Keratinocyte (primary cell): ENCODE measurements around the gene SCYGR6. TPM values are rescaled to one million over a fixed set of nuclear protein-coding genes. Genes with fewer than 3 reads are reported as not detected.
"Not testable (repeated sequence)": the region's sequence is repeated elsewhere in the genome, so short reads cannot be mapped to it uniquely, and the experiment has no call there.

Source experiments
- DNase-seq: peaks from one replicate; pipeline ENCODE4 v3.0.0-alpha.2; 2011; ENCODE audit warnings: low read depth, missing footprints, low spot score
- FAIRE-seq: peaks from 2 replicates; lab custom pipeline; 2011; peaks lifted over from hg19 to GRCh38; lab: Jason Lieb, UNC
- H2AFZ ChIP-seq: 2 replicates; pipeline ENCODE4 v1.6.0; 2012; ENCODE audit warnings: low read length, control low read depth, inconsistent platforms; ENCODE audit not compliant: control insufficient read depth
- H3K27ac ChIP-seq: 2 replicates; pipeline ENCODE4 v1.5.1; 2011; ENCODE audit warnings: low read length; ENCODE audit not compliant: control insufficient read depth, insufficient read depth
- H3K27me3 ChIP-seq: 3 replicates; pipeline ENCODE4 v1.6.0; 2011; ENCODE audit warnings: low read length; ENCODE audit not compliant: control insufficient read depth, insufficient read depth; ENCODE audit errors: extremely low read depth
- H3K36me3 ChIP-seq, 2 experiments: 2 replicates in 1 of 2; 3 replicates in 1 of 2; pipeline ENCODE4 v1.5.1; 2011; ENCODE audit warnings: low read length in 2 of 2, mild to moderate bottlenecking in 1 of 2; ENCODE audit not compliant: control insufficient read depth in 2 of 2, insufficient read depth in 2 of 2; ENCODE audit errors: extremely low read depth in 1 of 2
- H3K4me1 ChIP-seq: 3 replicates; pipeline ENCODE4 v1.5.1; 2011; ENCODE audit warnings: low read length; ENCODE audit not compliant: control insufficient read depth, insufficient read depth; ENCODE audit errors: extremely low read depth
- H3K4me2 ChIP-seq: 3 replicates; pipeline ENCODE4 v1.6.0; 2011; ENCODE audit warnings: low read depth, low read length; ENCODE audit not compliant: control insufficient read depth, insufficient read depth; ENCODE audit errors: extremely low read depth
- H3K4me3 ChIP-seq, 3 experiments: fragments of 200-600 bp in 1 of 3; sonication (generic) in 1 of 3; 2 replicates in 2 of 3; 3 replicates in 1 of 3; pipeline ENCODE4 v1.5.1; 2011 to 2016; ENCODE audit warnings: low read length in 3 of 3, mild to moderate bottlenecking in 3 of 3, control low read depth in 2 of 3, inconsistent platforms in 1 of 3, low read depth in 1 of 3, mixed read lengths in 1 of 3, mixed run types in 1 of 3, moderate library complexity in 1 of 3; ENCODE audit not compliant: control insufficient read depth in 2 of 3, insufficient read depth in 2 of 3; ENCODE audit errors: extremely low read depth in 1 of 3
- H3K79me2 ChIP-seq: 2 replicates; pipeline ENCODE4 v1.6.0; 2012; ENCODE audit warnings: low read length; ENCODE audit not compliant: control insufficient read depth, insufficient read depth
- H3K9ac ChIP-seq: 3 replicates; pipeline ENCODE4 v1.6.0; 2011; ENCODE audit warnings: low read length; ENCODE audit not compliant: control insufficient read depth, insufficient read depth; ENCODE audit errors: extremely low read depth
- H3K9me1 ChIP-seq: 3 replicates; pipeline ENCODE4 v1.6.0; 2011; ENCODE audit warnings: low read length; ENCODE audit not compliant: control insufficient read depth, insufficient read depth; ENCODE audit errors: extremely low read depth
- H3K9me3 ChIP-seq: 2 replicates; pipeline ENCODE4 v1.5.1; 2012; ENCODE audit warnings: low read depth, low read length; ENCODE audit not compliant: control insufficient read depth
- H4K20me1 ChIP-seq: 3 replicates; pipeline ENCODE4 v1.6.0; 2011; ENCODE audit warnings: low read length; ENCODE audit not compliant: control insufficient read depth, insufficient read depth; ENCODE audit errors: extremely low read depth
- CTCF ChIP-seq, 3 experiments: IDR thresholded peaks in 1 of 3; conservative IDR thresholded peaks in 1 of 3; optimal IDR thresholded peaks in 1 of 3; 2 replicates in 2 of 3; 3 replicates in 1 of 3; pipeline versions ENCODE3 to v1.5.1; 2011; ENCODE audit warnings: low read length in 3 of 3, mild to moderate bottlenecking in 3 of 3, moderate library complexity in 2 of 3, control low read depth in 1 of 3, inconsistent platforms in 1 of 3; ENCODE audit not compliant: insufficient read depth in 2 of 3; ENCODE audit errors: extremely low read depth in 1 of 3
- EZH2 ChIP-seq: IDR thresholded peaks from one replicate; pipeline ENCODE4 v1.6.1; 2012; ENCODE audit warnings: inconsistent platforms, mild to moderate bottlenecking, low read length, moderate library complexity
- dilution Hi-C: fragments of 300-500 bp; cut with MboI; formaldehyde crosslinking; loops from one replicate; pipeline ENCODE4 v1.7.0; 2020; ENCODE audit warnings: low sequenced_read_pairs; ENCODE audit not compliant: extremely low pct_ligation_motif_present
- polyA plus RNA-seq, 5 experiments: library from polyadenylated mRNA; depleted of rRNA in 3 of 5; stranded (reverse) in 3 of 5; stranded (forward) in 1 of 5; unstranded in 1 of 5; fragments of >200 nt; gene quantifications; 1 replicate in 1 of 5; 2 replicates in 3 of 5; 3 replicates in 1 of 5; pipeline versions ENCODE4 v1.2.1 to v1.2.3, GENCODE V29; 2011 to 2012; ENCODE audit warnings: missing spikeins in 2 of 5, low read depth in 1 of 5, low replicate concordance in 1 of 5

Gene SCYGR6
- polyA plus RNA-seq, 1 donor (not counting 4 experiments of a cell fraction or from before 2014, with no cell fraction given) = not detected

DNA sequence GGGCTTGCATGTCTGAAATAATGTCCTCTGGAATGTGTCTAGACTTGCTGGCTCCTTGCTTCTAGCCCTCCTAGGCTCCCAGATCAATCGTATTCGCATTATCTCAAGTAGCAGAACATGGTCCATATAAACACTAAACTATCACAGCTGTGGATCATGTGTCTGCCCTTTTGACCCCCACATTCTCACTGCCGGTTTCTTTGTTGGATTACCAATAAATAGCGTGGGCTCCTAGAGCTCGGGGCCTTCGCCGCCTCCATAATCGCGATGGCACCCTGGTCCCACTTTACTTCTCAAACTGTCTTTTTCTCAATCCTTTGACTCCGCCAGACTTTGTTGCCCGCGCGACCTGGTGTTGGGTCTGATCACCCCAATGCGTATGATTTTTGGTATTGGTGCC, 14.8 kb upstream of the SCYGR6 start:
- Histone ChIP-seq H3K9me3 (no peaks in the 10 kb centered on the region), H3K4me3 (no peak overlapping the region), H3K9me1 (no peaks in the 10 kb centered on the region), H3K9ac (no peak overlapping the region), H3K27ac (no peak overlapping the region), H3K27me3 (no peaks in the 10 kb centered on the region), H3K4me1 (no peaks in the 10 kb centered on the region), H4K20me1 (no peaks in the 10 kb centered on the region), H2AFZ (no peak overlapping the region), H3K4me2 (no peak overlapping the region), H3K79me2 (no peaks in the 10 kb centered on the region), H3K36me3 (no peaks in the 10 kb centered on the region)
- dilution Hi-C loops = no loop called here
- no peak for DNase-seq
- no peak for FAIRE-seq
- TF ChIP-seq CTCF (optimal IDR thresholded peaks at IDR 0.05 in 1 of 3, IDR thresholded peaks at IDR 0.05 in 1 of 3, conservative IDR thresholded peaks at IDR 0.05 in 1 of 3; ENCODE audit: extremely low read depth in 1 of 3, insufficient read depth in 2 of 3, low read length in 3 of 3) (no peak), EZH2 (no peak)

DNA sequence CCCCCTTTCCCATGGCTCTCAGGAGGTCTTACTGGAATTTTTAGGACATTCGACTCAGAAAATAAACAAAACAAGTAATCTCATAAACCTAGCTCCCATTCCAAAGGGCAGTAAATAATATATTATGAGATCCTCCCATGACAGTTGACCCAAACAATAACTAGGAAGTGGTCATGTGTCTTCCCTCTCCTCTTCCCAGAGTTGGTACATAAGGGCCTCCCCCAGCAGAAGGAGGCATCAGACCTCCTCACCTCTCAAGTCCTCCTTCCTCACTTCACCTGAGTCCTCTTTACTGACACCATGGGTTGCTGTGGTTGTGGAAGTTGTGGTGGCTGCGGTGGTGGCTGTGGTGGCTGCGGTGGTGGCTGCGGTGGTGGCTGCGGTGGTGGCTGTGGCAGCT, 3.5 kb upstream of the SCYGR6 start, which contains the start of gene SCYGR7:
Gene SCYGR7 (plus strand): TSS at position 301 of the 400 bp plus-strand sequence. CDS start 0 bp downstream, at position 301.
- Histone ChIP-seq H3K4me3 (no peak within 1 kb of the TSS), H3K9me3 (no peaks in the 10 kb centered on the region), H3K4me2 (no peak within 1 kb of the TSS), H3K27ac (no peak within 1 kb of the TSS), H3K9ac (no peak within 1 kb of the TSS), H3K79me2 (no peaks in the 10 kb centered on the region), H4K20me1 (no peaks in the 10 kb centered on the region), H2AFZ (no peak within 1 kb of the TSS), H3K27me3 (no peaks in the 10 kb centered on the region), H3K4me1 (no peaks in the 10 kb centered on the region), H3K9me1 (no peaks in the 10 kb centered on the region), H3K36me3 (no peaks in the 10 kb centered on the region)
- dilution Hi-C loops = no loop called here
- FAIRE-seq = no peak
- TF ChIP-seq EZH2 (no peak), CTCF (optimal IDR thresholded peaks at IDR 0.05 in 1 of 3, IDR thresholded peaks at IDR 0.05 in 1 of 3, conservative IDR thresholded peaks at IDR 0.05 in 1 of 3; ENCODE audit: extremely low read depth in 1 of 3, insufficient read depth in 2 of 3, low read length in 3 of 3) (no peak)
- no peak for DNase-seq

- H3K36me3 ChIP-seq, H4K20me1 ChIP-seq, H2AFZ ChIP-seq, H3K9ac ChIP-seq, H3K4me2 ChIP-seq, H3K4me3 ChIP-seq, H3K9me3 ChIP-seq, H3K79me2 ChIP-seq, dilution Hi-C loops, H3K9me1 ChIP-seq, H3K27ac ChIP-seq, H3K4me1 ChIP-seq, H3K27me3 ChIP-seq, DNase-seq, FAIRE-seq: not testable (repeated sequence)
These were observed 1.7 kb downstream of the SCYGR6 start for GRCh38 chr2:227722821-227723220.
